GM21423 (cell line): ENCODE measurements around the gene CDH15.
A peak's percentile ranks its signal among the peaks of the same experiment; 100 is the strongest.

Source experiments
- ATAC-seq: cut with Tn5 transposase; IDR thresholded peaks from one replicate; pipeline ENCODE4 v1.9.1; 2021; ENCODE audit warnings: mild to moderate bottlenecking, moderate library complexity; ENCODE audit not compliant: unreplicated experiment

Gene CDH15

DNA sequence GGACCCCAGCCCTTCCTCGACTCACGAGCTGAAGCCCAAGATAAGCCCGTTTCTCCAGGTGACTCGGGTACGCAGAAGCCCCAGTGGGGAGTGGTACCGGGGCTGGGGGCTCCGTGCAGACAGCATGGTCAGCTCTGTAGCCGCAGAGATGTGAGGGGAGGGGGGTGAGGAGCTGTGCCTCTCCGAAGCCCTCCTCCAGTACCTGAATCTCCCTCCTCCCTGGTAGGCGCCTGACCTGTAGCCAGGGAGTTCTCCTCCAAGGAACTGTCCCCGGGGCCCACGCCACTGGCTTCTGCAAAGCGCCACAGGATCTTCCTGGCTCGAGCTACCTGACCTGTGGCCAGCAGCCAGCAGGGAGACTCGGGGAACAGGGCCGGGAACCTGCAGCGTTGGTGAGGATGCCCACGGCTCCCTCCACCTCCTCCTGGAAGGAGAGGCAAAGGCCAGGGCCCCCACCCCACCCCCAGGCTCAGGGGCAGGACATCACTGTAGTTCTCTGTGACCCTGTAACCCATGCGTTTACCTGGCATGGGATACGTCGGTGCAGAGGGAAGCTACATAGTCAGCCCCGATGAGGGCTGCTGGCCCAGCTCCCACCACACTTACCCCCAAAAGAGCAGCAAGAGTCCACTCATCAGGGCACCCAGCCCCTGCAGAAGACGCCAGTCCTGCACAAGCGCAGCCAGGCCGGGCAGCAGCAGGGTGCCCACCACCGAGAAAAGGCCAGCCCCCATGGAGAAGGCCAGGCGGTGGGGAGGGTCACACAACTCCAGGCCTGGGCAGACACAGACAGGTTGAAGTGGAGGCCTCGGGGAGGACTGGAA is 27.1 kb downstream of the CDH15 start:
- no peak for ATAC-seq

GRCh38 chr16:89199241-89200123 is 27.9 kb downstream of the CDH15 start:
- no peak for ATAC-seq

DNA sequence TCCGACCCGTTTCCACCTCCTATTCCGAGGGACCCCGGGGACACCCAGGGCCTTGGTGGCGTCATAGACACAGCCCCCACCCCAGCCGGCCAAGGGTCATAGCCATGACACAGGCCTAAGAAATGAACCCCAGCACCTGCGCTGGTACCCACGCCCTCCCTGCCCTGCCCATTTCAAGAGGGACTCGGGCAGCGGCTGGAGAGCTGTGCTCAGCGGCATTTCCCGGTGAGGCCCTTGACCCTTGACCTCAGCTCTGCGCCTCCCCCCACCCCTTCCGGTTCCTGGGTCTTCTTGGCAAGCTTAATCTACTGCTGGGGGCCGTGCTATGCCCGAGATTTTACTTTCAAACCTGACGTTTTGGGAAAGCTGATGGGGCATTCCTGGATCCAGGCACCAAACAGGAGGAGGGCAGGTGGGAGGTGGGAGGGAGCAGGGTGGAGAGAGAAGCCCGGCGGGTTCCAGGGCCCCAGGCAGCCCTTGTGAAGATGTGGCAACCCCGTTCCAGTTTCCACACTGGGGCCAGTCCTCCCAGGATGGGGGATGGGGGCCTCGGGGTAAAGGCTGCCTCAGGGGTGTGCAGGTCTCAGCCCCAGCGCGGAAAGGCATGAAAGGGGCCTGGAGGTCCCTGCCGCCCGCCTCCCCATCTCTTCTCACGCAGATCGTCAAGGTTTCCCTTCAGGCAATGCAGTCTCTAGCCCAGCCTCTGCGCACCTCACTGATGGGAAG is 28.7 kb downstream of the CDH15 start, which contains the start of gene SLC22A31:
TSS of gene SLC22A31 (minus strand) at position 414 of the 726 bp plus-strand sequence. CDS start at position 378, 36 bp downstream.
- no peak for ATAC-seq

- ATAC-seq = no peak
Observed at GRCh38 chr16:89200850-89201411, 29.4 kb downstream of the CDH15 start.

- ATAC-seq = no peak
Observed at GRCh38 chr16:89201439-89202377, 30.2 kb downstream of the CDH15 start.

- no peak for ATAC-seq
Observed at GRCh38 chr16:89202422-89203215, 31.1 kb downstream of the CDH15 start.

GRCh38 chr16:89207993-89208392 is 36.4 kb downstream of the CDH15 start:
- no peak for ATAC-seq

DNA sequence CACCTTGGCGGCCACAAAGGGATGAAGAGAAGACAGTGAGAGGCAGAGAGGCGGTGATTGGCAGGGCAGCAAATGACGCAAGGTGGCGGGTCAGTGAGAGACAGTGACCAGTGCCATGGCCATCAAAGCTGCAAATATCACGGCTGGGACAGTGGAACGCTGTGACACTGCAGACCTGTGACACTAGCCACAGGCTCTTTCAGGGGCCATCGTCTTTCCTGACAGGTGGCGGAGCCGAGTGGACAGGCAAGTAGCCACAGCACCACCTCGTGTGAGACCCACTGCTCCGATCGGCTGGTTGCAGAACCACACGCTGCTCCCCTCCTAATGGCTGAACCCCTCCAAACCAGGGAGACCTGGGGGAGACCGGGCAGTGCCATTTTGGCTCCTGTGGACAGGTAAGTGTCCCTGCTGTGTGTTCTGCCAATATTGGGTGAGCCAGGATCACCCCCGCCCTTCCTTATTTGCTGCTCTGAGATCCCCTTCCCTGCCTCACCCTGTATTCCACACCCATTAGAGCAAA is 38.0 kb downstream of the CDH15 start:
- ATAC-seq = no peak

- ATAC-seq = no peak
Observed at GRCh38 chr16:89210165-89210903, 38.8 kb downstream of the CDH15 start.

DNA sequence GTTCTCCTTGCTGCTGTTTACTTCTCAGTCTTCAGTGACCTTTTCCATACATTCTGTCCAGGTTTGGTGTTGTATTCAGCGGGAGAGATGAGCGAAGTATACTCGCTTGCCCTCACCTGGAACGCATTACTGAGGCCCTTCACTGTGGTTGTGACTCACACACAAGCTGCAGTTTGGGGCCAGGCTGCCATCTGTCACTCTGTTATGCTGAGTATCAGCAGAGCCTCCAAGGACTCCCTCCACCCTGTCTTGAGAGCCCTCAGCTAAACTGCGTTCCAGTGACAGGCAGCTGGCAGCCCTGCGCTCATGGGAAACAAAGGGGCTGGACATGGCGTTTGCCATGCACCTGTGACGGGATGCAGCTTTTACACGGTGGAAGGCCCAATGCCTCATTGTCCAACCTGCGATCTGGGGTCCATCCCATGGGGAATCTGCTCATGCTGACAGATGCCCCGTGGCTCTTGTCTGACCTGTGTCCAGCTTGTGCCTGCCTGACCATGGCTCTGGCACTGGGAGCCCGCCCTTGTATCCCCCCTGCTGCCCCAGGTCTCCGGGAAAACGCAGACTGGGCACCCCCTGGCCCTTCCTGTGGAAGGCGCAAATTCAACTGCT is 39.5 kb downstream of the CDH15 start:
- ATAC-seq = no peak

DNA sequence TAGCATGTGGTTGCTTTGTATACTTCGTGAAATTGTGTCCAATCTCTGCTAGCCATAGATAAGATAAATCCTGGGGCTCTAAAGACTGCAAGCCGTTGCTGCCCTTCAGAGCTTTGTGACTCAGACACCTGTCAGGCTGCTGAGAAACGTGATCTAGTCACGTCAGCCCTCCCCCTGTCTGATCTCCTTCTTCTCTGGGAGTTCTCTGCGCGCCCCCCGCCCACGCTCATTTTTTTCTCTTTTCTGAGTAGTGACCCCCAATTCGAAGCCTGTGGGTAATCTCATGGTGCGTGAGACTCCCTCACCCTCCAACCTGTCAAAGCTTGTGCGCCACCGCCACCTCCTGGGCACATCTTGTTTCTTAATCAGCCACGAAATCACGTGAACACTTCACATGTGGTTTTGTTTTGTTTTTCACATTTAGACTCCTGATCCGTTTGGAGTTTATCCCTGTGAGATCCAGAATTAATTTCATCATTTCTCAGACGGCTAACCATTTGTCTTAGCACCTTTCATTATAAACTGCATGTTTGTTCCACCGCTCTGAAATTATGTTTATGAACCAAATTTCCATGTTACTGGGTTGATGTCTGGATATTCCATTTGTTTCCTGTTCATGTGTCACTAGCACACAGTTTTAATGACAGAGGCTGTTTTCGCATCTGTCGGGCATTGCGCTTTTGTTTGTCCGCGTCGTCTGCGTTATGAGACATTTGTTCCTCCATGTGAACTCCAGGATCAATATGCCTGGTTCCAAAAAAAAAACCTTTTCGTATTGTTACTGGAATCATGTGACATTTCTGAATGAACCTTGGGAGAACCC is 45.0 kb downstream of the CDH15 start:
- ATAC-seq = peak; percentile 38

DNA sequence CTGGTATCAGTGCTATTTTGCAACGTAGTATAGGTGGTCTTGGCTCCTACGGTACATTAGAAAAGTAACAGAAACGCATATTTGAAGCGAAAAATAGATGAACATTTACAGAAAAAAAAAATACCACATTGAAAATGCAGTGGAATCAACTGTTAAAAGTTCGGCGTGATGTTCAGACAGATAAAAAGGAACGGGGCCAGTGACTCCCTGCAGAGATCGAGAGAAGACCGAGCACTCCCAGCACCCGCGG is 45.5 kb downstream of the CDH15 start:
- no peak for ATAC-seq

DNA sequence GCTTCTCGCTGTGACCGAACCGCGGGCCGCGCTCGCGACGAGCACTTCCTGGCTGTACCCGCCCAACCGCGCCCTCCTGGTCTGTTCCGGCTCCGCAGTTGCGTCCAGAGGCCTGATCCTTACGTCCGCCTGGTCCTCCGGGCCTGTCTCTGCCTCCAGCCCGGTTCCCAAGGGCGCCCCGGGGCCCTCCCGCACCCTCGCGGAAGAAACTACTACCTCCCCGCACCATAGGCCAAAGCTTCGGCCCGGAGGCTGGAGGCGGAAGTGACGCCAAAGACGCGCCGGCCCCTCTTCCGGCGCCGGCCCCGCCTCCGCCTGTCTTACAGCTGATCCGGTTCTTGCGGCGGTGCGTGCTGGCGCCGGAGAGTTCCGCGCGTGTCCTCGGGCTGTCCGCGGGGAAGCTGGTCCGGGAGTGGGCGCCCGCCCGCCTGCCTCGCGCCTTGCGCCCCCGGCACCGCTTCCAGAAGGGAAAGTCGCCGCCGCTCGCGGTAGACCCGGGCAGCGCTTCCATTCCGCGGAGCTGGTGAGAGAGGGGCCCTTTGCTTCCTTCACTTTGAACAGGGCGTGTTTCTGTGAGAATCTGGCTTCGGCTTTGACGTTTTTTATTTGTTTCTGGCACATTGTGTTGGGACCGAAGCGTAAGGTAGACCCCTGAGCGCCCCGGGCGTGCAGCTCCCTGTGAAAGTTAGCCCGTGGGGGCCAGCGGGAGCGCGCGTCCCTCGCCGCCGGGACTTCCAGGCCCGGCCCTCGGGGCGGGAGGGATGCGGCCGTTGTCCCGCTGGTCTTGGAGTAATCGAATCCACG is 46.0 kb downstream of the CDH15 start, which contains the start of gene ZNF778:
TSS of gene ZNF778 (plus strand) at position 316 of the 804 bp plus-strand sequence. CDS start 3,425 bp downstream, outside the sequence.
- peak; percentile 82 for ATAC-seq

- no peak for ATAC-seq
Observed at GRCh38 chr16:89219365-89219764, 47.8 kb downstream of the CDH15 start.

- no peak for ATAC-seq
Observed at GRCh38 chr16:89221604-89222003, 50.1 kb downstream of the CDH15 start.

DNA sequence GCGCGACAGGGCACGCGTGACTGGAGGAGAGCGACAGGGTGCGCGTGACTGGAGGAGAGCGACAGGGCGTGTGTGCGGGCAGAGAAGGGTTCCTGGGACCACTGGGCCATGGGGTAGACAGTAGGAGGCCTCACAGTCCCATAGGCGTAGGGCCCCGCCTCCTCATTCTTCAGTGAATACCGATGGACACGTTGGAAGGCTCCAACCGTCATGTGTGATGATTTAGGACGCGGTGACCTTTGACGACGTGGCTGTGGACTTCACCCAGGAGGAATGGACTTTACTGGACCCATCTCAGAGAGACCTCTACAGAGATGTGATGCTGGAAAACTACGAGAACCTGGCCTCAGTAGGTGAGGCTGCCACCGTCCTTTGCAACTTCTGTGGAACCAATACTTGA is 51.4 kb downstream of the CDH15 start:
- no peak for ATAC-seq
